HL-60/S4 (cell line): ENCODE data around the gene RBM43.

Experiments
- in situ Hi-C: fragments of 300-500 bp; cut with MboI; formaldehyde crosslinking; loops from 2 replicates; pipeline ENCODE4 v1.14.3; 2022; ENCODE audit warnings: low sequenced_read_pairs

Gene RBM43

DNA sequence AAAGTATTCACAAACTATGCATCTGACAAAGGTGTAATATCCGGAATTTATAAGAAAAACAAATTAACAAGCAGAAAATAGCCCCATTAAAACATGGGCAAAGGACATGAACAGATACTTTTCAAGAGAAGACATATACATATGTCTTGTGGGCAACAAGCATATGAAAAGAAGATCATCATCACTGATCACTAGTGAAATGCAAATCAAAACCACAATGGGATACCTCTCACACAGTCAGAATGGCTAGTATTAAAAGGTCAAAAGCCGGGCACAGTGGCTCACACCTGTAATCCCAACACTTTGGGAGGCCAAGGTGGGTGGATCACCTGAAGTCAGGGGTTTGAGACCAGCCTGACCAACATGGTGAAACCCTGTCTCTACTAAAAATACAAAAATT is 28.4 kb downstream of the RBM43 start:
- in situ Hi-C loops = loop anchor here (25.0 kb wide), 1 partner anchor 1646 kb away; the partner anchor contains the start of gene MMADHC

- in situ Hi-C loops = loop anchor here (25.0 kb wide), 1 partner anchor 1643 kb away; the partner anchor contains the start of gene MMADHC
These were observed 31.0 kb downstream of the RBM43 start for GRCh38 chr2:151230627-151231140.

DNA sequence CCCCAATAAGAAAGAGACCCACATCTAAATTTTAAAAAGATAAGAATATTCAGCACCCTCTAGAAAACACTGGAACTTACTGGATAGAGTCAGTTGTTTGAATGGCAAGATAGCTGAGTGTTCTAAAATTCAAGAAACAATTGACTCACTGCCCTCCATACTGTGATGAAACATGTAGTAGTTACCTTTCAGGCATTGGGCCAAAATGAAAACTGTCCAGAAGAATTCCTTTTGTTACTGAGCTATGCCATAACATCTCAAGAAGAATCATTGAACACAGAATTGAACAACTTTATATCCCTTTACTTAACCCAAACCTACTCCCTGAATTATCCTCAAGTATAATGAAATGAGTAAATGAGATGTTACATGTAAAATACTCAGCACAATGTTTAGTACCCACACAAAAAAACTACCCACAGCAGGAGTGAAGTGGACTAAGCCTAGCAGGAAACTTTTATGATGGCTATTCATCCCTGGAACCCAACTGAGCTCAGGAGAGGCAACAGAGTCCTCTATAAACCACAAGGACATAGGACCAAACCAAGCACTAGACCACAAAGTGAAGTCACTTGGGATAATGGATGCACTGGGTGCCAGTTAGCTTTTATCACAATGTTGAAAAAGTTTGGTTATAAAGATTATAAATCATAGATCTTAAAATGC is 32.7 kb downstream of the RBM43 start:
- in situ Hi-C loops = loop anchor here (25.0 kb wide), 1 partner anchor 1642 kb away; the partner anchor contains the start of gene MMADHC

DNA sequence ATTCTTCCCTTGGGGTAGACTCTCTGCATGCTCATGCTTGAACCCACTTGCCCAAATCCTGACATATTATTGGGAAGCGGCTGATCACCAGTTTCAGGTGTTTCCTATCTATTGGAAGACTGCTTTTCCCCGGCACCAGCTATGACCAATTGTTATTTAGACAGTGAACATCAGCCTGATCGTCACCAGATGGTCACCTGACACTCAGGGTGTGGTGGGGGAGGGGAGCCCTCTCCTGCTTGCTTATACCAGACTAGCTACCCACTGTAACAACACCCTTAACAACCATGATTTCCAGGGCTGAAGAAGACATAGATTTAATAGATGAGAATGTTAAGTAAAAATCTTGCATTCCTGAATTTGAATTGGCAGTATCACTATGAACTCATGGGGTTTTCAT is 44.3 kb downstream of the RBM43 start:
- in situ Hi-C loops = no loop called here

- in situ Hi-C loops = no loop called here
These were observed 54.6 kb downstream of the RBM43 start for GRCh38 chr2:151207100-151207499.

DNA sequence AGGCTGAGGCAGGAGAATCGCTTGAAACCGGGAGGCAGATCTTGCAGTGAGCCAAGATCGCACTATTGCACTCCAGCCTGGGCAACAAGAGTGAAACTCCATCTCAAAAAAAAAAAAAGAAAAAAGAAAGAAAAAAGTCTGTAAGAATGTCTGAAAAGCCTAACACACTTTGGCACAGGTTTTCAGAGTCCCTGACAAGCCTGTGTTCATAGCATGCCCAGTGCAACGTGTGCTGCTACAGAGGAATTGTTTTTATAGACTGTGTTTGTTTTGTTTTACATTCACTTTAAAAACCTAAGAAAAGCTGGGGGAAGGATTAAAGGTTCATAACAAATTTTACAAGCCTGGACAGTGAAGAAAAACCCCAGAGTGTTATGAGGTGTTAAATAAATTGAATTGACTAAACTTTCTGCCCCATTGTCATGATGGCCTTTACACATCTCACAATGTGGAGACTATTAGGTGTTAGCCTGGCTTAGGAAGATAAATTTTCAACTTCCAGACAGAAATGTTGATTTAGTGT is 55.2 kb downstream of the RBM43 start:
- in situ Hi-C loops = no loop called here

DNA sequence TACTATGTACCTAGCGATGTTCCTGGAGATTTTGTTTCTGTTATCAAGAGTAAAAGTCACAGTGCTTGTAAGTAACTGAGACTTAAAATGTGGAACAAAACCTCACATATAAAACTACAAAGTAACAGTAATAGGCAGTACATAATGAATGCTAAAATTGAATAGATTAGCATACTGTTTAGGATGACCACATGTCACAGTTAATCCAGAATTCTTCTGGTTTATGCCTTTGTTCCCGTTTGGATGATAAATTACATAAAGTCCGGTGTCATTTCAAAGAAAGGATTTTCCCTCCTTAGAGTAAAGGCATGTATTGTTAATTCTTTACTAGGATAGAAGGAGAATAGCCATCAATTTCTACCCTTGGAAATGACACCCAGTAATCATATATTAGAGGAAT is 56.1 kb downstream of the RBM43 start:
- in situ Hi-C loops = no loop called here

GRCh38 chr2:151204756-151205155 is 56.9 kb downstream of the RBM43 start:
- in situ Hi-C loops = no loop called here

GRCh38 chr2:151200844-151201243 is 60.8 kb downstream of the RBM43 start:
- in situ Hi-C loops = no loop called here

DNA sequence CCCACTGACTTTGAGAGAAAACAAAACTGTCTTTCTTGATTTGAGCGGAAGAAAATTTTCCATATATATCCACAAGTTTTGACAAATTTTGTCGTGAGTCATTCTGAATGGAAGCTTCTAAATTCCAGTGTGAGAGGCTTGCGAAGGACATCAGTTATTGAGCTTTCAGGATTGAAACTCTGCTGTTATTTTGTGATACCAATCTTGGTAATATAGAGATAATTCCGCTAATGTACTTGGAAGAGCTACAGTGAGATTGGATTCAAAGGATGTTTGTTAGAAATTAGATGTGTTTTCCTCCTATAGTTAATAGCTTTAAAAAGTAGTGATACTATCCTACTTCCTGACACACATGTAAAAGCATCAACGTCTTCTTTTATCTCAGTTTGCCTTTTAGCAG is 61.4 kb downstream of the RBM43 start:
- in situ Hi-C loops = no loop called here

DNA sequence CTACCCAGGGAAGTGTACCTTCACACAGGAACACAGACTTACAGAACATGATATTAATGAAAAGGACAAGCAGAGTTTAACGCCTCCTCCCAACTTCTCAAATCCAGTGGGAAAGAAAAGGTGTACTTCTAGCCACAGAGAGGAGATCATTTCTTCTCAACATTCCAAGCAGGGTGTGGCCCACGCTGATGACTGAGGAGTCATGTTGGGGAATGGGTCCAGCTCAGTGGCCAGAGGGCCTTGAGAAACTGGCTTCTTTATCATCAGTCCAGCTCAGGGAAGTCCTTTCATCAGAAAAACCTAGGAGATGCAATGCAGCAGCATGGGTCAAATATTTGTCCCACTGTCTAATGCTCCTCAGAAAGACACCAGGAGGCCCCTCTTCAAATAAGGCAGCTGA is 63.0 kb downstream of the RBM43 start:
- in situ Hi-C loops = no loop called here
